Activated CD8-positive, alpha-beta memory T cell treated with anti-CD3 and anti-CD28 coated beads, Interleukin-2, amount 10 ng/mL, durations not matched to agents 7 days and 5 days (primary cell): ENCODE measurements around the gene SF3B6. TPM values are rescaled to one million over a fixed set of nuclear protein-coding genes. Genes with fewer than 3 reads are reported as not detected.
"Not testable (repeated sequence)": the region's sequence is repeated elsewhere in the genome, so short reads cannot be mapped to it uniquely, and the experiment has no call there.

Experiments used
- ATAC-seq: fragments of 150-1000 bp; cut with Tn5 transposase; one replicate; pipeline ENCODE4 v1.10.0; 2021; ENCODE audit warnings: moderate library complexity
- CTCF ChIA-PET: fragments of 350-600 bp; sonication (Branson Sonifier 250); formaldehyde crosslinking; loops from one replicate; lab custom pipeline; 2021; ENCODE audit warnings: antibody characterized with exemption; lab: Charles Lee
- DNase-seq: peaks from one replicate; pipeline ENCODE4 v3.0.0-alpha.2; 2020
- H3K27ac Mint-ChIP-seq: one replicate; pipeline ENCODE4 v1.8.0; 2021; ENCODE audit warnings: mild to moderate bottlenecking, mixed read lengths
- H3K27me3 Mint-ChIP-seq: one replicate; pipeline ENCODE4 v1.8.0; 2021; ENCODE audit warnings: mixed read lengths
- H3K36me3 Mint-ChIP-seq: one replicate; pipeline ENCODE4 v1.8.0; 2021; ENCODE audit warnings: mild to moderate bottlenecking, mixed read lengths
- H3K4me1 Mint-ChIP-seq: one replicate; pipeline ENCODE4 v1.8.0; 2021; ENCODE audit warnings: mixed read lengths
- H3K4me3 Mint-ChIP-seq: one replicate; pipeline ENCODE4 v1.8.0; 2021; ENCODE audit warnings: mild to moderate bottlenecking, moderate library complexity, mixed read lengths
- H3K9me3 Mint-ChIP-seq: one replicate; pipeline ENCODE4 v1.8.0; 2022; ENCODE audit warnings: low read depth, mixed read lengths
- total RNA-seq, 2 experiments: library from RNA; stranded (reverse); gene quantifications; one replicate each; pipeline ENCODE4 v1.2.3, GENCODE V29; 2021

The SF3B6 gene
- total RNA-seq, 2 experiments from 2014 or later: 85.4 to 115 TPM

DNA sequence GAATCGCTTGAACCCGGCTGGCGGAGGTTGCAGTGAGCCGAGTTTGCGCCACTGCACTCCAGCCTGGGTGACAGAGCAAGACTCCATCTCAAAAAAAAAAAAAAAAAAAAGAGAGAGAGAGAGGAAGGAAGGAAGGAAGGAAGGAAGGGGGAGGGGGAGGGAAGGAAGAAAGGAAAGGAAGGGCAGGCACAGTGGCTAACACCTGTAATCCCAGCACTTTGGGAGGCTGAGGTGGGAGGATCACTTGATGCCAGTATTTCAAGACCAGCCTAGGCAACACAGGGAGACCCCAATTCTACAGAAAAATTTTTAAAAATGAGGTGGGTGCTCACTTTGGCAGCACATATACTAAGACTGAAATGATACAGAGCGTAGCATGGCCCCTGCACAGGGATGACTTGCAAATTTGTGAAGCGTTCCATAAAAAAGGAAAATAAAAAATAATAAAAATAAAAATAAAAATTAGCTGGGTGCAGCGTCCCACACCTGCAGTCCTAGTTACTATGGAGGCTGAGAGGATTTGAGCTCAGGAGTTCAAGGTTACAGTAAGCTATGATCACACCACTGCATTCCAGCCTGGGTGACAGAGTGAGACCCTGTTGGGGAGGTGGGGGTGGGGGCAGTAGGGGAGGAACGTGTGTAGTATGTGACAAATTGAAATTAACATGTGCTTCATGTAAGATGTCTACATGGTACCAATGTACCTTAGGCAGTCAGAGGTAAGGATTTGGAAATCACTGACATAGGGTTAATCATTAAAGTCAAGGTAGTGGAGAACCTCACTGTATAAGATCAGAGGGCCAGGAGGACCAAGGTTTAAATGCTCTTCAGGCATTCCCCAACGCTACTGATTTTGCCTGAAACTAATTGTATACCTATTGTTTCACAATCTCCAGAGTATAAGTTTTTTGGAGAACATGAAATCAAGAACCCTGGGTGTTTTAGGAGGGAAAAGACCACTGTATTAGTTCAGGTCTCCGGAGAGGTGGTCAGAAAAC is 30.3 kb downstream of the SF3B6 start:
- no peaks in the 10 kb centered on the region for H3K9me3 Mint-ChIP-seq
- peaks cover 2% of the 10 kb centered on the region for H3K27me3 Mint-ChIP-seq
- CTCF ChIA-PET: interaction anchor here (0.7 to 2.3 kb wide), 6 partner anchors 11 to 221 kb away, joined by 3 to 14 read pairs (median 6); partner anchors contain the start of genes ATAD2B, SF3B6 and TP53I3

GRCh38 chr2:24043133-24043532 is 33.0 kb downstream of the SF3B6 start:
- not testable (repeated sequence) for DNase-seq, H3K4me3 Mint-ChIP-seq, H3K27ac Mint-ChIP-seq, H3K9me3 Mint-ChIP-seq, ATAC-seq, H3K27me3 Mint-ChIP-seq
- Mint-ChIP-seq H3K36me3 (peaks cover 19% of the 10 kb centered on the region), H3K4me1 (peaks cover 25% of the 10 kb centered on the region)
- CTCF ChIA-PET: interaction anchor here (0.8 kb wide), 1 partner anchor 33 kb away, joined by 3 read pairs; the partner anchor contains the start of gene SF3B6

More for the DNA sequence above, 30.3 kb downstream of the SF3B6 start:
- Mint-ChIP-seq H3K27ac (no peak overlapping the region), H3K36me3 (peaks cover 7% of the 10 kb centered on the region), H3K4me3 (peak overlapping the region; percentile 97), H3K4me1 (peaks cover 32% of the 10 kb centered on the region)
- DNase-seq: no peak
- no peak for ATAC-seq

GRCh38 chr2:24040511-24040910 is 35.6 kb downstream of the SF3B6 start:
- no peak overlapping the region for H3K4me3 Mint-ChIP-seq

GRCh38 chr2:24038786-24039499 is 37.2 kb downstream of the SF3B6 start:
- no peak overlapping the region for H3K4me3 Mint-ChIP-seq
- H3K27ac Mint-ChIP-seq: no peak overlapping the region
- no peak for DNase-seq
- H3K36me3 Mint-ChIP-seq: peaks cover 23% of the 10 kb centered on the region
- no peak for ATAC-seq
- CTCF ChIA-PET: no interaction called here
- no peaks in the 10 kb centered on the region for H3K27me3 Mint-ChIP-seq
- H3K9me3 Mint-ChIP-seq: no peaks in the 10 kb centered on the region
- H3K4me1 Mint-ChIP-seq: peaks cover 10% of the 10 kb centered on the region

More at GRCh38 chr2:24040511-24040910, 35.6 kb downstream of the SF3B6 start:
- CTCF ChIA-PET: no interaction called here
- DNase-seq (no peak), ATAC-seq (no peak)
- H3K36me3 Mint-ChIP-seq: peaks cover 23% of the 10 kb centered on the region
- H3K27me3 Mint-ChIP-seq: no peaks in the 10 kb centered on the region
- no peaks in the 10 kb centered on the region for H3K9me3 Mint-ChIP-seq
- peaks cover 14% of the 10 kb centered on the region for H3K4me1 Mint-ChIP-seq
- H3K27ac Mint-ChIP-seq: no peak overlapping the region

DNA sequence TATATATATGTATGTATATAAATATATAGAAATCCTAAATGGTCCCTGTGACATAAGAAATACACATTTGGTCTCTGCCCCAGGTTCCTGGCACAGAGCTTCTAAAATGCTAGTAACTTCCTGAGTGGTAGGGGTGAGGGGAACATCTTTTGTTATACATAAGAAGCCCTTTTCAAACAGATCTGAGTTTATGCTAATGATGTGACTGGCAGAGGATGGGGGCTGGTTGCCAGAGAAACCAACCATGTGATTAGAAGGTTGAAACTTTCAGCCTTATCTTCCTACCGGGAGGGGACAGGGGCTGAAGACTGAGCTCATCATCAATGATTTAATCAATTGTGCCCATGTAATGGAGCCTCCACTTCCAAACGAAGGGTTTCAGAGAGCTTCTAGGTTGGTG is 49.9 kb downstream of the SF3B6 start:
- no peak overlapping the region for H3K4me3 Mint-ChIP-seq
- no peak for DNase-seq
- H3K27ac Mint-ChIP-seq: no peak overlapping the region
- H3K27me3 Mint-ChIP-seq: no peaks in the 10 kb centered on the region
- CTCF ChIA-PET: no interaction called here
- ATAC-seq: no peak
- peaks cover 6% of the 10 kb centered on the region for H3K4me1 Mint-ChIP-seq
- peaks cover 20% of the 10 kb centered on the region for H3K36me3 Mint-ChIP-seq
- no peaks in the 10 kb centered on the region for H3K9me3 Mint-ChIP-seq

- H3K9me3 Mint-ChIP-seq: no peaks in the 10 kb centered on the region
- no peaks in the 10 kb centered on the region for H3K27me3 Mint-ChIP-seq
- ATAC-seq: no peak
- H3K4me3 Mint-ChIP-seq: no peak overlapping the region
- no peak overlapping the region for H3K27ac Mint-ChIP-seq
- no peak for DNase-seq
- H3K4me1 Mint-ChIP-seq: peaks cover 3% of the 10 kb centered on the region
- CTCF ChIA-PET: no interaction called here
- H3K36me3 Mint-ChIP-seq: peaks cover 15% of the 10 kb centered on the region
Measured at GRCh38 chr2:24024996-24025663, 51.0 kb downstream of the SF3B6 start.

DNA sequence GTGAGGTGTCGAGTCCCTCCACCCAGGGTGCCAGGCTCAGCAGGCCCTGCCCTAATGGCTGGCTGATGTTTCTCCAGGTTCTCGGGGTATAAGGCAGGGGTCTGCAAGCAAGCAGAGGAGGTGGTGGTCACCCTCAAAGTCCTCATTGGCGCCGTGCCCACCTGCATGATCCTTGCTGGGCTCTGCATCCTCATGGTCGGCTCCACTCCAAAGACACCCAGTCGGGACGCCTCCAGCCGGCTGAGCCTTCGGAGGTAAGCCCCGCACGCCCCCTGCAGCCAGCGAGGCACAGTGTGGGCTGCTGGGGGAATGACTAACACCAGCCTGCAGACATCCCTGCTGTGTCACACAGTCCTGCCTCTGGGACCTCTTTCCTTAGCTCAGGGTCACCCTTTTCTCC is 52.1 kb downstream of the SF3B6 start:
- H3K36me3 Mint-ChIP-seq: peaks cover 5% of the 10 kb centered on the region

GRCh38 chr2:24022975-24023575 is 53.1 kb downstream of the SF3B6 start:
- Mint-ChIP-seq H3K36me3 (peaks cover 4% of the 10 kb centered on the region), H3K4me3 (no peak overlapping the region), H3K27me3 (no peaks in the 10 kb centered on the region), H3K4me1 (no peaks in the 10 kb centered on the region), H3K9me3 (no peaks in the 10 kb centered on the region), H3K27ac (no peak overlapping the region)
- ATAC-seq: no peak
- CTCF ChIA-PET: interaction anchor here (1.6 kb wide), 1 partner anchor 61 kb away, joined by 9 read pairs; the partner anchor contains the start of gene TP53I3
- no peak for DNase-seq

More for the DNA sequence above, 52.1 kb downstream of the SF3B6 start:
- Mint-ChIP-seq H3K9me3 (no peaks in the 10 kb centered on the region), H3K4me1 (no peaks in the 10 kb centered on the region), H3K27ac (no peak overlapping the region), H3K27me3 (no peaks in the 10 kb centered on the region), H3K4me3 (no peak overlapping the region)
- CTCF ChIA-PET: no interaction called here
- ATAC-seq (no peak), DNase-seq (no peak)

- ATAC-seq: no peak
- H3K36me3 Mint-ChIP-seq: peaks cover 4% of the 10 kb centered on the region
- no peaks in the 10 kb centered on the region for H3K27me3 Mint-ChIP-seq
- DNase-seq: no peak
- CTCF ChIA-PET: interaction anchor here (0.9 to 1.6 kb wide), 2 partner anchors 9 to 62 kb away, joined by 3 to 9 read pairs; partner anchors contain the start of gene TP53I3
- no peaks in the 10 kb centered on the region for H3K9me3 Mint-ChIP-seq
- no peak overlapping the region for H3K4me3 Mint-ChIP-seq
- no peak overlapping the region for H3K27ac Mint-ChIP-seq
- no peaks in the 10 kb centered on the region for H3K4me1 Mint-ChIP-seq
Measured at GRCh38 chr2:24022324-24022974, 53.7 kb downstream of the SF3B6 start.

DNA sequence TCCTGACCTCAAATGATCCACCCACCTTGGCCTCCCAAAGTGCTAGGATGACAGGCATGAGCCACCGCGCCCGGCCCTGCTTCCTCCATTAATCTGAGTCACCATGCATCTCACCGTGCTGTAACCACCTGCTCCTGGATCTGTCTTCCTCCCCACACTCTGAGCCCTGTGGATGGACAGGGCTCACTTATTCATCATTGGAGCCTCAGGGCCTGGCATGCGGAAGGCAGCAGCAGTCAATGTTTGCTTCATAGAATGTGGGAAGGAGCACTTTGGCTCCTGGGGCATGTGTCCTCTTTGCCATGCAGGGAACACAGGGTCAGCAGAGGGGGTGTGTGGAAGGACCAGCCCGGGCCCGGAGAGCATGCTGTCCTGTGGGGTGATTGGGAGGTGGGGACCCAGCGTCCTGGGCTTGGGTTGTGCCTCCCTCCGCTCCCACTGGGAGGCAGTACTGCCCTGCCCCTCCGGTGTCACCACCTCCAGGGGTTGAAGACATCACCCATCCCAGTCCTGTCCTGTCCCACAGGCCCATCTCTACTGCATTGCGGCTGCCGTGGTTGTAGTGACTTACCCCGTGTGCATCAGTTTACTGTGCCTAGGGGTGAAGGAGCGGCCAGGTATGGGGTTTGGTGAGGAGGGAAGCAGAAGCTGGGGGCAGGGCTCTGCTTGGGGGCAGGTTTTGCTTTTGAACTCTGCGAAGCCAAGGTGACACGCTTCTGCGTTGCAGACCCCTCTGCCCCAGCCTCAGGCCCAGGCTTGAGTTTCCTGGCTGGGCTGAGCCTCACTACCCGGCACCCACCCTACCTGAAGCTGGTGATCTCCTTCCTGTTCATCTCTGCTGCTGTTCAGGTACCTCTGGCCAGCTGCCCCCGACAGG is 54.8 kb downstream of the SF3B6 start:
- Mint-ChIP-seq H3K9me3 (no peaks in the 10 kb centered on the region), H3K4me1 (no peaks in the 10 kb centered on the region), H3K4me3 (no peak overlapping the region), H3K27me3 (no peaks in the 10 kb centered on the region), H3K27ac (no peak overlapping the region), H3K36me3 (peaks cover 2% of the 10 kb centered on the region)
- ATAC-seq: peak; percentile 61
- peak; percentile 46 for DNase-seq
- CTCF ChIA-PET: interaction anchor here (0.9 to 1.6 kb wide), 2 partner anchors 8 to 63 kb away, joined by 3 to 9 read pairs; partner anchors contain the start of gene TP53I3

GRCh38 chr2:24020244-24020643 is 55.9 kb downstream of the SF3B6 start:
- no peaks in the 10 kb centered on the region for H3K9me3 Mint-ChIP-seq
- H3K4me1 Mint-ChIP-seq: no peaks in the 10 kb centered on the region
- H3K36me3 Mint-ChIP-seq: no peaks in the 10 kb centered on the region
- ATAC-seq (no peak), DNase-seq (no peak)
- CTCF ChIA-PET: no interaction called here
- no peak overlapping the region for H3K4me3 Mint-ChIP-seq
- no peaks in the 10 kb centered on the region for H3K27me3 Mint-ChIP-seq
- H3K27ac Mint-ChIP-seq: no peak overlapping the region
